ENCODE results near the gene LIX1. TPM values are rescaled to one million over a fixed set of nuclear protein-coding genes. Genes with fewer than 3 reads are reported as not detected.

Gene LIX1
- total and polyA plus RNA-seq, 2 of the 13 experiments (the other 11 are each of a cell fraction or from before 2014, with no cell fraction given), result not detected

GRCh38 chr5:97111616-97112015, 30.8 kb downstream of the LIX1 start:
- Histone ChIP-seq H4K20me1 (ENCODE audit: insufficient read depth, low read length) (no peaks in the 10 kb centered on the region), H3K4me3 (replicated peaks in 1 of 3; ENCODE audit: insufficient read depth in 1 of 3, low read depth in 2 of 3, low read length in 3 of 3) (no peak overlapping the region; a peak in 1 of 6 replicates), H3K36me3 (replicated peaks in 1 of 2; ENCODE audit: control insufficient read depth in 1 of 2, insufficient read depth in 2 of 2, low read length in 2 of 2) (no peaks in the 10 kb centered on the region), H3K9me3 (ENCODE audit: low read length) (no peaks in the 10 kb centered on the region), H3K27ac (ENCODE audit: extremely low read length, insufficient read depth, low read length) (no peak overlapping the region), H3K79me2 (ENCODE audit: insufficient read depth, low read length) (no peaks in the 10 kb centered on the region), H3K4me2 (ENCODE audit: low read depth, low read length) (peak overlapping the region; percentile 51), H2AFZ (ENCODE audit: low read length) (no peak overlapping the region), H3K4me1 (ENCODE audit: insufficient read depth, low read length) (peaks cover 20% of the 10 kb centered on the region), H3K9ac (ENCODE audit: insufficient read depth, low read depth, low read length) (no peak overlapping the region), H3K27me3 (ENCODE audit: control insufficient read depth in 1 of 2, insufficient read depth in 2 of 2, low read length in 2 of 2) (peaks cover 0 to 2% of the 10 kb centered on the region in 2 experiments; a peak in 2 of 5 replicates)
- intact Hi-C loops (cut with micrococcal nuclease; ENCODE audit: unreplicated experiment), result no loop called here
- 1% methylated on average over 4 of the region's 4 CpGs for WGBS (ENCODE audit: low lambda C conversion rate)
- DNase-seq (ENCODE audit: low spot score), result peak; percentile 56
- ChIA-PET CTCF (ENCODE audit: low intra/inter-chr PET ratio, low total read pairs) (no interaction called here), POLR2A (no interaction called here)
- peak; percentile 81 for ATAC-seq
- BruUV-seq (replicated peaks), result no TSS peak
- in situ Hi-C loops (cut with HindIII; ENCODE audit: extremely low pct_ligation_motif_present, low pct_unique_long_range_greater_than_20kb), result no loop called here
- peak; percentile 40 for FAIRE-seq
- no peak for TF ChIP-seq ZNF264 (CRISPR knock-in tag; IDR thresholded peaks at IDR 0.05)
- TF ChIP-seq, protein P1, sequence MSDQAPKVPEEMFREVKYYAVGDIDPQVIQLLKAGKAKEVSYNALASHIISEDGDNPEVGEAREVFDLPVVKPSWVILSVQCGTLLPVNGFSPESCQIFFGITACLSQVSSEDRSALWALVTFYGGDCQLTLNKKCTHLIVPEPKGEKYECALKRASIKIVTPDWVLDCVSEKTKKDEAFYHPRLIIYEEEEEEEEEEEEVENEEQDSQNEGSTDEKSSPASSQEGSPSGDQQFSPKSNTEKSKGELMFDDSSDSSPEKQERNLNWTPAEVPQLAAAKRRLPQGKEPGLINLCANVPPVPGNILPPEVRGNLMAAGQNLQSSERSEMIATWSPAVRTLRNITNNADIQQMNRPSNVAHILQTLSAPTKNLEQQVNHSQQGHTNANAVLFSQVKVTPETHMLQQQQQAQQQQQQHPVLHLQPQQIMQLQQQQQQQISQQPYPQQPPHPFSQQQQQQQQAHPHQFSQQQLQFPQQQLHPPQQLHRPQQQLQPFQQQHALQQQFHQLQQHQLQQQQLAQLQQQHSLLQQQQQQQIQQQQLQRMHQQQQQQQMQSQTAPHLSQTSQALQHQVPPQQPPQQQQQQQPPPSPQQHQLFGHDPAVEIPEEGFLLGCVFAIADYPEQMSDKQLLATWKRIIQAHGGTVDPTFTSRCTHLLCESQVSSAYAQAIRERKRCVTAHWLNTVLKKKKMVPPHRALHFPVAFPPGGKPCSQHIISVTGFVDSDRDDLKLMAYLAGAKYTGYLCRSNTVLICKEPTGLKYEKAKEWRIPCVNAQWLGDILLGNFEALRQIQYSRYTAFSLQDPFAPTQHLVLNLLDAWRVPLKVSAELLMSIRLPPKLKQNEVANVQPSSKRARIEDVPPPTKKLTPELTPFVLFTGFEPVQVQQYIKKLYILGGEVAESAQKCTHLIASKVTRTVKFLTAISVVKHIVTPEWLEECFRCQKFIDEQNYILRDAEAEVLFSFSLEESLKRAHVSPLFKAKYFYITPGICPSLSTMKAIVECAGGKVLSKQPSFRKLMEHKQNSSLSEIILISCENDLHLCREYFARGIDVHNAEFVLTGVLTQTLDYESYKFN (CRISPR knock-in tag; conservative IDR thresholded peaks at IDR 0.05), result 0 out of 2 replicates have a peak, but pooled peaks have one; percentile 36
- no peak for TF ChIP-seq ZNF335 (CRISPR knock-in tag; IDR thresholded peaks at IDR 0.05)
- TF ChIP-seq ZNF780A (CRISPR knock-in tag; IDR thresholded peaks at IDR 0.05), result no peak
- TF ChIP-seq ZNF644 (CRISPR knock-in tag; IDR thresholded peaks at IDR 0.05; ENCODE audit: low read depth), result peak; percentile 49; the same call in 1 of the 2 replicates
- TF ChIP-seq NPAS2 (CRISPR knock-in tag; IDR thresholded peaks at IDR 0.05; ENCODE audit: borderline replicate concordance), result no peak
- TF ChIP-seq ZNF556 (CRISPR knock-in tag; IDR thresholded peaks at IDR 0.05; ENCODE audit: borderline replicate concordance), result no peak
- TF ChIP-seq ZFX (CRISPR knock-in tag; IDR thresholded peaks at IDR 0.05; ENCODE audit: low read depth), result no peak
- no peak for TF ChIP-seq MZF1 (CRISPR knock-in tag; IDR thresholded peaks at IDR 0.05; ENCODE audit: borderline replicate concordance)
- peak; percentile 57 for TF ChIP-seq HNF4A (CRISPR knock-in tag; IDR thresholded peaks at IDR 0.05)
- TF ChIP-seq ZNF432 (CRISPR knock-in tag; IDR thresholded peaks at IDR 0.05; ENCODE audit: borderline replicate concordance), result no peak
- no peak for TF ChIP-seq SP4 (CRISPR knock-in tag; IDR thresholded peaks at IDR 0.05)
- no peak for TF ChIP-seq RBM39 (IDR thresholded peaks at IDR 0.05; ENCODE audit: low read depth, low read length, poor library complexity, severe bottlenecking)
- no peak for TF ChIP-seq IKZF1 (IDR thresholded peaks at IDR 0.05)
- TF ChIP-seq ZNF317 (CRISPR knock-in tag; IDR thresholded peaks at IDR 0.05), result no peak
- no peak for TF ChIP-seq DBP (CRISPR knock-in tag; IDR thresholded peaks at IDR 0.05; ENCODE audit: not compliant biosample characterization)
- TF ChIP-seq RARA (CRISPR knock-in tag; IDR thresholded peaks at IDR 0.05), result no peak
- TF ChIP-seq ZNF431 (CRISPR knock-in tag; IDR thresholded peaks at IDR 0.05; ENCODE audit: borderline replicate concordance, low read depth), result no peak
- TF ChIP-seq TCF7 (IDR thresholded peaks at IDR 0.05; ENCODE audit: low read depth), result peak; percentile 57
- no peak for TF ChIP-seq ZNF737 (CRISPR knock-in tag; IDR thresholded peaks at IDR 0.05; ENCODE audit: borderline replicate concordance)
- no peak for TF ChIP-seq NR2F1 (CRISPR knock-in tag; IDR thresholded peaks at IDR 0.05)
- no peak for TF ChIP-seq ZNF589 (CRISPR knock-in tag; conservative IDR thresholded peaks at IDR 0.05)
- no peak for TF ChIP-seq ZNF30 (CRISPR knock-in tag; IDR thresholded peaks at IDR 0.05)
- TF ChIP-seq CEBPG (CRISPR knock-in tag; IDR thresholded peaks at IDR 0.05), result no peak
- TF ChIP-seq SALL1 (CRISPR knock-in tag; IDR thresholded peaks at IDR 0.05), result no peak
